ENCODE data around the gene TAPT1. TPM values are rescaled to one million over a fixed set of nuclear protein-coding genes. Genes with fewer than 3 reads are reported as not detected.

TAPT1 gene
- total RNA-seq, 4 donors from 2014 or later, result 42.1 to 69.0 (median 53.5) TPM

DNA sequence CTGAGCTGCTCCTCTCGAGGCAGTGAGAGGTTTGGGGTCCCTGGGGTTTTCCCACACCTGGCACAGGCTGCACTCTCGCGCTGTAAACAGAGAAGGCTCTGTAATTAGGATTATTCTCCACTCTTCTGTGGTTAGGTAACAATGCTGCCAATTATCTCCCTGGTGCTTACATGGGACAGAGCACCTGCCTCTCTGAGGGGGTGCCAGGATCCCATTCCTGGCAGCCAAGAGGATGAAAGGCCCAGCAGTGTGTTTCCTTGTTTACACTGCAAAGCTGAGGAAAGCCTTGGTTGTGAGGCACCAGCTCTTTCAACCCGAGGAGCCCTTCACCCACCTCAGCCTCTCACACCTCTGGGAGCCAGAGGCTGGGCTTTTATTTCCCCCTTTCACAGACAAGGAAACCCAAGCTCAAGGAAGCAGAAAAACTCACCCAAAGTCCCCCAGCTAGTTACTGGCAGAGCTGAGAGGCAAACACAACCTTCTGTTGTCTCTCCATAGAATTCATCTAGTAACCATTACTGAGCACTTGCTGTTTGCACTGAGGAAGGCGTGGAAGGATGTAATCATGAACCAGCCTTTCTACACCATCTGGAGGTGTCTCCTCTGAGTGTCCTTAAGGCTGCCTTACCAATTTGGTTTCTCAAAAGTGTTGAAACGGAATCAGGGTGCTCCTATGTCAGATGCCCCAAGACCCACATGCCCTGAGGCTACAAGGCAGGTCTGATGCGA, 102.8 kb downstream of the TAPT1 start:
- TF ChIP-seq, protein P1, sequence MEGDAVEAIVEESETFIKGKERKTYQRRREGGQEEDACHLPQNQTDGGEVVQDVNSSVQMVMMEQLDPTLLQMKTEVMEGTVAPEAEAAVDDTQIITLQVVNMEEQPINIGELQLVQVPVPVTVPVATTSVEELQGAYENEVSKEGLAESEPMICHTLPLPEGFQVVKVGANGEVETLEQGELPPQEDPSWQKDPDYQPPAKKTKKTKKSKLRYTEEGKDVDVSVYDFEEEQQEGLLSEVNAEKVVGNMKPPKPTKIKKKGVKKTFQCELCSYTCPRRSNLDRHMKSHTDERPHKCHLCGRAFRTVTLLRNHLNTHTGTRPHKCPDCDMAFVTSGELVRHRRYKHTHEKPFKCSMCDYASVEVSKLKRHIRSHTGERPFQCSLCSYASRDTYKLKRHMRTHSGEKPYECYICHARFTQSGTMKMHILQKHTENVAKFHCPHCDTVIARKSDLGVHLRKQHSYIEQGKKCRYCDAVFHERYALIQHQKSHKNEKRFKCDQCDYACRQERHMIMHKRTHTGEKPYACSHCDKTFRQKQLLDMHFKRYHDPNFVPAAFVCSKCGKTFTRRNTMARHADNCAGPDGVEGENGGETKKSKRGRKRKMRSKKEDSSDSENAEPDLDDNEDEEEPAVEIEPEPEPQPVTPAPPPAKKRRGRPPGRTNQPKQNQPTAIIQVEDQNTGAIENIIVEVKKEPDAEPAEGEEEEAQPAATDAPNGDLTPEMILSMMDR (IDR thresholded peaks at IDR 0.05), result no peak
- TF ChIP-seq POLR2A (IDR thresholded peaks at IDR 0.05), result no peak
- peak overlapping the region; percentile 65 to 87 (median 79) for H3K27ac ChIP-seq
- no peak overlapping the region for H3K4me3 ChIP-seq (replicated peaks in 1 of 3)
- no peaks in the 10 kb centered on the region for H3K27me3 ChIP-seq
- DNase-seq, result peak; percentile 43 to 61
- WGBS, 2 donors, result 42 to 58% methylated on average over 7 of the region's 7 CpGs
- intact Hi-C loops (cut with DNase I), result no loop called here
- no peaks in the 10 kb centered on the region for H3K36me3 ChIP-seq
- H3K9me3 ChIP-seq, result no peaks in the 10 kb centered on the region
- peaks cover 22 to 26% of the 10 kb centered on the region in 2 donors for H3K4me1 ChIP-seq

DNA sequence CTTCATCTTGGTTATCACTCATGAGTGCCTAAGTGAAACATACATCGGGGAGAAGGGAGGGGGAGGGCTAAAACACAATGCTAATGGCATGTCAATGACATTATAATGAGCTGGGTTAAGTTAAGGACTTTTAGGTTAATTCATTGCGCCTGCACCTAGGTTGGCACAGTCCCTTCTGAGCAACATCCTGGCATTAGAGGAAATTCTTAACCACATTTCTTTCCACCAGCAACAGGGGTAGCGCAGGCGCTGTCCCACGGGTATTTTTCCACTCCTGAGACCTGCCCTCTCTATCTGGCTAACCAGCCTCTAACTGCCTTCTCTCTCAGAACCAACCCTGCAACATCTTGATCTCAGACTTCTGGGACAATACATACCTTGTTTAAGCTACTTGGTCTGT, 103.5 kb downstream of the TAPT1 start:
- intact Hi-C loops (cut with DNase I), result no loop called here
- DNase-seq, result peak in 1 of 2 donors; percentile 44
- 72 to 80% methylated on average over 5 of the region's 5 CpGs for WGBS, 2 donors
- Histone ChIP-seq H3K4me1 (peaks cover 22 to 33% of the 10 kb centered on the region in 2 donors), H3K4me3 (replicated peaks in 1 of 3) (no peak overlapping the region), H3K27ac (peak overlapping the region; percentile 65 to 87 (median 79)), H3K27me3 (no peaks in the 10 kb centered on the region), H3K9me3 (no peaks in the 10 kb centered on the region), H3K36me3 (no peaks in the 10 kb centered on the region)
- TF ChIP-seq, protein P1 (IDR thresholded peaks at IDR 0.05), result no peak
- no peak for TF ChIP-seq POLR2A (IDR thresholded peaks at IDR 0.05)

GRCh38 chr4:16122308-16122711, 104.0 kb downstream of the TAPT1 start:
- H3K36me3 ChIP-seq, result no peaks in the 10 kb centered on the region
- H3K4me1 ChIP-seq, result peaks cover 22 to 34% of the 10 kb centered on the region in 2 donors
- no peaks in the 10 kb centered on the region for H3K27me3 ChIP-seq
- peak; percentile 76 to 81 for DNase-seq
- no peak overlapping the region for H3K4me3 ChIP-seq (replicated peaks in 1 of 3)
- H3K27ac ChIP-seq, result peak overlapping the region; percentile 69 to 87 (median 79)
- 34 to 39% methylated on average over 4 of the region's 4 CpGs for WGBS, 2 donors
- peak in 1 of 2 donors; percentile 42 for TF ChIP-seq POLR2A (IDR thresholded peaks at IDR 0.05)
- TF ChIP-seq, protein P1 (IDR thresholded peaks at IDR 0.05), result no peak
- H3K9me3 ChIP-seq, result no peaks in the 10 kb centered on the region
- intact Hi-C loops (cut with DNase I), result no loop called here

DNA sequence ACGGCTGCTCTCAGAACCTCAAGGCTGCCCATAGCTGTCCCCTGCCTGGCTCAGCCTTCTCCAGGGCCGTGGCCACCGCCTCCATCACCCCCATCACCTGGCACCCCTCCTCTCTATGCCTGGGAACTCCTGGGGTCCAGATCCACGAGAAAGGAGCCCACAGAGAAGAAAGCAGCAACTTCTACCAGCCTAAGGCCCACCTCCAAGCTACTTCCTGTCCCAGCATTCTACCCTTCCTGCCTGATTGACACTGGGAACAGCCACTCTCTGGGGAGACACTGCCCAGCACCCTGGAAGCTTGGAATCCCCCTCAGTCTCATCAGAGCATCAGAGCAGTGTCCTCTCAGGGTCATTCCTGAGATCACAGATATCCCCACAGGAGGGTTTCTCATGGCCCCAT, 105.6 kb downstream of the TAPT1 start:
- H3K4me3 ChIP-seq (replicated peaks in 1 of 3), result no peak overlapping the region
- no peak for TF ChIP-seq POLR2A (IDR thresholded peaks at IDR 0.05)
- peak overlapping the region in 1 of 3 donors; percentile 87 for H3K27ac ChIP-seq
- H3K36me3 ChIP-seq, result no peaks in the 10 kb centered on the region
- peaks cover 27 to 45% of the 10 kb centered on the region in 2 donors for H3K4me1 ChIP-seq
- intact Hi-C loops (cut with DNase I), result no loop called here
- WGBS, 2 donors, result 87% methylated on average over 4 of the region's 4 CpGs
- no peaks in the 10 kb centered on the region for H3K9me3 ChIP-seq
- no peaks in the 10 kb centered on the region for H3K27me3 ChIP-seq
- no peak for DNase-seq

DNA sequence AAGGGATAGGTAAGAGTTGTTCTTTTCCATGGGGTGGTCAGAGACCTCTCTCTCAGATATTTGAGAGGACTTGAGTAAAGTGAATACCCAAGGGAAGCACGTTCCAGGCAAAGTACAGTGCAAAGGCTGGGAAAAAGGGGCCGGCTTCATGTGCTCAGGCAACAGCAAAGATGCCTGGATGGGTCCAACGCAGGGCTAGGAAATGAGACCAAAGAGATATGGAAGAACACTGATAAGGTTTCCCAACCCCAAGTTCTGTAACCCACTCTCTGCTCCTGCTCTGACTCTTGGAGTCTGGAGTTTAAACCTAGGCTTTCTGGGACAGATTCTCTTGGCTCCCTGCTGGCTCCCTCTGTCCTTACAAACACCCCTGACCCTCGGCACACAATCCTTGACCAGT, 106.3 kb downstream of the TAPT1 start:
- H3K4me3 ChIP-seq (replicated peaks in 1 of 3), result no peak overlapping the region
- H3K36me3 ChIP-seq, result no peaks in the 10 kb centered on the region
- no peaks in the 10 kb centered on the region for H3K9me3 ChIP-seq
- no peak for TF ChIP-seq POLR2A (IDR thresholded peaks at IDR 0.05)
- TF ChIP-seq, protein P1 (IDR thresholded peaks at IDR 0.05), result no peak
- no peaks in the 10 kb centered on the region for H3K27me3 ChIP-seq
- 86 to 97% methylated on average over 4 of the region's 4 CpGs for WGBS, 2 donors
- intact Hi-C loops (cut with DNase I), result no loop called here
- H3K4me1 ChIP-seq, result peaks cover 27 to 45% of the 10 kb centered on the region in 2 donors
- no peak for DNase-seq
- H3K27ac ChIP-seq, result no peak overlapping the region
